Activated CD8-positive, alpha-beta memory T cell treated with anti-CD3 and anti-CD28 coated beads, Interleukin-2, amount 10 ng/mL, durations not matched to agents 7 days and 5 days (primary cell): ENCODE data around the gene PAIP2. TPM values are rescaled to one million over a fixed set of nuclear protein-coding genes. Genes with fewer than 3 reads are reported as not detected.
"Not testable (repeated sequence)": the region's sequence is repeated elsewhere in the genome, so short reads cannot be mapped to it uniquely, and the experiment has no call there.

Source experiments
- ATAC-seq: fragments of 150-1000 bp; cut with Tn5 transposase; one replicate; pipeline ENCODE4 v1.10.0; 2021; ENCODE audit warnings: moderate library complexity
- CTCF ChIA-PET: fragments of 350-600 bp; sonication (Branson Sonifier 250); formaldehyde crosslinking; loops from one replicate; lab custom pipeline; 2021; ENCODE audit warnings: antibody characterized with exemption; lab: Charles Lee
- DNase-seq: peaks from one replicate; pipeline ENCODE4 v3.0.0-alpha.2; 2020
- H3K27ac Mint-ChIP-seq: one replicate; pipeline ENCODE4 v1.8.0; 2021; ENCODE audit warnings: mild to moderate bottlenecking, mixed read lengths
- H3K27me3 Mint-ChIP-seq: one replicate; pipeline ENCODE4 v1.8.0; 2021; ENCODE audit warnings: mixed read lengths
- H3K36me3 Mint-ChIP-seq: one replicate; pipeline ENCODE4 v1.8.0; 2021; ENCODE audit warnings: mild to moderate bottlenecking, mixed read lengths
- H3K4me1 Mint-ChIP-seq: one replicate; pipeline ENCODE4 v1.8.0; 2021; ENCODE audit warnings: mixed read lengths
- H3K4me3 Mint-ChIP-seq: one replicate; pipeline ENCODE4 v1.8.0; 2021; ENCODE audit warnings: mild to moderate bottlenecking, moderate library complexity, mixed read lengths
- H3K9me3 Mint-ChIP-seq: one replicate; pipeline ENCODE4 v1.8.0; 2022; ENCODE audit warnings: low read depth, mixed read lengths
- total RNA-seq, 2 experiments: library from RNA; stranded (reverse); gene quantifications; one replicate each; pipeline ENCODE4 v1.2.3, GENCODE V29; 2021

PAIP2 gene
- total RNA-seq, 2 experiments from 2014 or later: 83.4 to 112 TPM

DNA sequence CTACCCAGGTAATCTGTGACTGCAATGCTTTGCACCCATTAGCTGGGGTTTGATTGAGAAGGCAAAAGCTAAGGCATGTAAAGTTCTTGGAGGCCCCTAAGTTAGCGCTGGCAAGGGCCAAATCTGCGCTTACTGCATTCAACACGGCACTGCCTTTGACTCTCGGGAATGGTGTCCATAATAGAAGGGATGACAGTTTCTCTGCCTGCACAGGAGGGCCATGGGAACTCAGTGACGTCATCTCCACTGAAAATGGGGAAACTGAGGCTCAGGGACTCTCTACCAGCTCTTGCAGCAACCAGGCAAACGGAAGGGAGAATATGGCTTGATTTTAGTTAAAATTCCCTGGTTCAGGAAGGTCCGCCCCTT lies 61.7 kb downstream of the PAIP2 start:
- H3K36me3 Mint-ChIP-seq: peaks cover 6% of the 10 kb centered on the region
- peaks cover 47% of the 10 kb centered on the region for H3K4me1 Mint-ChIP-seq
- CTCF ChIA-PET: interaction anchor here (0.7 to 4.2 kb wide), 17 partner anchors 8 to 828 kb away, joined by 3 to 32 read pairs (median 5); partner anchors contain the start of genes HSPA9, MZB1, PROB1 and STING1
- H3K27me3 Mint-ChIP-seq: no peaks in the 10 kb centered on the region
- H3K27ac Mint-ChIP-seq: peak overlapping the region; percentile 99
- H3K4me3 Mint-ChIP-seq: peak overlapping the region; percentile 92
- ATAC-seq: no peak
- H3K9me3 Mint-ChIP-seq: no peaks in the 10 kb centered on the region
- DNase-seq: no peak

DNA sequence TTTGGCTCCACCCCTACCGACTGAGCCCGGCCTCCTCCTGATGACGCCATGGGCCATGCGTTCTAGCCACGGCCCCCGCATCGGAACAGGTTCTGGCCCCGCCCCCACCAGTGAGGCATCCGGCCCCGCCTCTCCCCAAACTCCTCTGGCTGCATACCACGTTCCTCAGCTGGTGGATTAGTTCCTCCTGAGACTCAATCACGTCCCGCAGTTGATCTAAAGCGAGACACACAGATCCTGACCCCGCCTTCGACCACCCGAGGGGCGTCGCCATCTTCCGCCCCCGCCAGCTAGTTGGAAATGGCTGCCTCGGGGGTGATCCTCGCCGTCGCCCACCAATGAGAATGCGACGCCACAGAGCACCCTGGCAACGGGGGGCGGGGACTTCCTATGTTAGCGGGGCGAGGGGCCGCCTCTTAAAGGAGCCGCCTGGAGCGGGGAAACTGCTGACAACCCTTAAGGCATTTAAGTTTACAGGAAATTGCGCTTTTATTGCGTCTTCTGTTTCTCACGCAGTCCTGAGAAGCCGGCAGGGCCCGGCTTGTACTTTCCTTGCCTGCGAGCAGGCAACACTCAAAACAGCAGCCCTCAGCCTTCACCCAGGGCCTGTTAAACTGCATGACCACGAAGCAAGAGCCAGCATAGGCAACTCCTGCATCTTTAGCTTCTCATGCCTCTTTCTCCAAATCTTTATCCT lies 62.3 kb downstream of the PAIP2 start, which contains the start of gene SPATA24:
TSS of gene SPATA24 (minus strand) at position 303 of the 697 bp plus-strand sequence. CDS start at position 274, 29 bp downstream.
- H3K4me1 Mint-ChIP-seq: peaks cover 45% of the 10 kb centered on the region
- no peaks in the 10 kb centered on the region for H3K9me3 Mint-ChIP-seq
- H3K36me3 Mint-ChIP-seq: peaks cover 6% of the 10 kb centered on the region
- CTCF ChIA-PET: interaction anchor here (0.6 to 4.2 kb wide), 18 partner anchors 8 to 828 kb away, joined by 3 to 32 read pairs (median 4); partner anchors contain the start of genes HSPA9, MZB1, PAIP2 and PROB1
- peak within 1 kb of the TSS; percentile 92 for H3K4me3 Mint-ChIP-seq
- DNase-seq (peak; percentile 99), ATAC-seq (peak; percentile 95)
- peak within 1 kb of the TSS; percentile 99 for H3K27ac Mint-ChIP-seq
- no peaks in the 10 kb centered on the region for H3K27me3 Mint-ChIP-seq

DNA sequence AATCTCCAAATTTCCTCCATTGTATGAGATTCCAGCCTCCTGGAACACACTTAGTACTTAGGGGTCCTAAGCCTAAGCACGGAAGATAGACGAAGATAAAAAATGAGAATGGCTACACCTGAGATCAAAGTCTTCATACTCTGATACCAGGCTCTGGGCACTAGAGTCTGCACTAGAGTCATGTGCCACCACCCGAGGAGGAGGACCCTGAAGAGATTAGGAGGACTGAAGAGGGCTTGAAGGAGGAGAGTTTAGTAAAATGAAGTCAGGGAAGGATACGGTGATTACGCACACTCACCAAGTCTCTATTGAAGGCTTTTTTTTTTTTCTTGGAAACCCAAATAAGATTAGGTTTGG lies 62.8 kb downstream of the PAIP2 start:
- CTCF ChIA-PET: interaction anchor here (0.6 to 4.2 kb wide), 12 partner anchors 9 to 829 kb away, joined by 3 to 32 read pairs (median 4); partner anchors contain the start of genes HSPA9, MZB1, PAIP2 and PROB1
- peaks cover 40% of the 10 kb centered on the region for H3K4me1 Mint-ChIP-seq
- no peaks in the 10 kb centered on the region for H3K27me3 Mint-ChIP-seq
- DNase-seq: no peak
- H3K27ac Mint-ChIP-seq: peak overlapping the region; percentile 99
- H3K4me3 Mint-ChIP-seq: peak overlapping the region; percentile 92
- peak; percentile 1 for ATAC-seq
- H3K9me3 Mint-ChIP-seq: no peaks in the 10 kb centered on the region
- H3K36me3 Mint-ChIP-seq: peaks cover 3% of the 10 kb centered on the region

DNA sequence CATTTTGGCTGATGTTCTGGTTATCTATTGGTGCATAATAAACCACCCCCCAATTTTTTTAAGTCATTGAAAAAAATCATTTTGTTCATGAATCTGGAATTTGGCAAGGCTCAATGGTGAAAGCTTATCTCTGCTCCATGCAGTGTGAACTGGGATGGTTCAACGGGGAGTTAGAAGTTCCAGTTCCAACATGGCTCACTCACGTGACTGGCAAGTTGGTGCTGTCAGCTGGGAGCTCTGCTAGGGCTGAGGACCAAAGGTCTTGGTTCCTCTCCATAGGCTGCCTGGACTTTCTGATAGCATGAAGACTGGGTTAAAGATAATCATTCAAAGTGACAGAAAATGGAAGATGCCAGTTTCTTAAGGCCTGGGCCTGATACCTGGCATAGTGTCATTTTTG lies 65.3 kb downstream of the PAIP2 start:
- CTCF ChIA-PET: interaction anchor here (0.6 to 3.7 kb wide), 6 partner anchors 11 to 106 kb away, joined by 3 to 13 read pairs (median 3); partner anchors contain the start of gene PAIP2
- Mint-ChIP-seq H3K36me3 (peaks cover 5% of the 10 kb centered on the region), H3K9me3 (no peaks in the 10 kb centered on the region), H3K27ac (no peak overlapping the region), H3K4me3 (no peak overlapping the region), H3K4me1 (peaks cover 35% of the 10 kb centered on the region), H3K27me3 (no peaks in the 10 kb centered on the region)
- no peak for ATAC-seq
- no peak for DNase-seq

DNA sequence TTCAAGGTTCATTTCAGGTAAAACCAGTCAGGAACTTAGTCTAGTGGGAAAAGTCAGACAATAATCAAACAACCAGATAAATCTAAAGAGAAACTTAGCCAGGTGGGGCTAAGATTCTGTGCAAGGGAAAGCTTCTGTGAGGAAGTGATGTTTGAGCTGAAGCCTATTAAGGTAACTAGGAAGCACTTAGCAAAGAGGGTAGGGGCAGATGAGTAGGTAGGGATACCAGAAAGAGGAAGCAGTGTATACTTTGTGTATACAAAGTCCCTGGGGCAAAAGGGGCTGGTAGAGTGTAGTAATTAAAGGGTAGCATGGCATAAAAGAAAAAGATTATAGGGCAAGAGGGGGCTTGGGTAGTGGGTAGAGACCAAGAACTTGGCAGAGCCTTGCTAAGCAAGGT lies 65.9 kb downstream of the PAIP2 start:
- no peak for ATAC-seq
- Mint-ChIP-seq H3K4me3 (no peak overlapping the region), H3K9me3 (no peaks in the 10 kb centered on the region), H3K36me3 (peaks cover 5% of the 10 kb centered on the region), H3K27me3 (no peaks in the 10 kb centered on the region), H3K27ac (peak overlapping the region; percentile 39), H3K4me1 (peaks cover 34% of the 10 kb centered on the region)
- CTCF ChIA-PET: interaction anchor here (1.1 to 3.7 kb wide), 4 partner anchors 15 to 106 kb away, joined by 3 to 13 read pairs (median 8); partner anchors contain the start of gene PAIP2
- no peak for DNase-seq

DNA sequence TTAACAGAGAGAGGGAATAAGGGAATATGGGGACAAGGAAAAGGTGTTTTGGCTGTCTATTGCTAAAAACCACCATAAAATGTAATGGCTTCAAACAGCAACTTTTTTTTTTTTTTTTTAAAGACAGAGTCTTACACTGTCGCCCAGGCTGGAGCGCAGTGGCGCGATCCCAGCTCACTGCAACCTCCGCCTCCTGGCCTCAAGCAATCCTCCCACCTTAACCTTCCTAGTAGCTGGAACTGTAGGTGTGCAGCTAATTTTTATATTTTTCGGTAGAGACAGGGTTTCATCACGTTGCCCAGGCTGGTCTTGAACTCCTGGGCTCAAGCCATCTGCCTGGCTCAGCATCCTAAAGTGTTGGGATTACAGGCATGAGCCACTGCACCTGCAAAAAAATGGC lies 66.5 kb downstream of the PAIP2 start:
- ATAC-seq: no peak

DNA sequence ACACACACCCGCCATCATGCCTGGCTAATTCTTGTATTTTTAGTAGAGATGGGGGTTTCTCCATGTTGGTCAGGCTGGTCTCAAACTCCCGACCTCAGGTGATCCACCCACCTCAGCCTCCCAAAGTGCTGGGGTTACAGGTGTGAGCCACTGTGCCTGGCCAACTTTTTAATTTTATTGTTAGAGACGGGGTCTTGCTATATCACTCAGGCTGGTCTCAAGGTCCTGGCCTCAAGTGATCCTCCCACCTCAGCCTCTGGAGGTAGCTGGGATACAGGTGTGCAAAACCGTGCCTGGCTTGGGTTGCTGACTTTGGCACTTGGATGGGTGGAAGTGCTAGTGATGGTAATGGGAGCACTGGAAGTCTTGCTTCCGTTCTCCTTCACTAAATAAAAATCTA lies 67.5 kb downstream of the PAIP2 start:
- DNase-seq, ATAC-seq, H3K27me3 Mint-ChIP-seq, H3K9me3 Mint-ChIP-seq, H3K4me3 Mint-ChIP-seq, H3K27ac Mint-ChIP-seq: not testable (repeated sequence)
- CTCF ChIA-PET: interaction anchor here (0.5 to 3.9 kb wide), 4 partner anchors 11 to 133 kb away, joined by 3 to 15 read pairs (median 3); no protein-coding TSS in a partner anchor
- Mint-ChIP-seq H3K4me1 (peaks cover 38% of the 10 kb centered on the region), H3K36me3 (peaks cover 12% of the 10 kb centered on the region)

More for the DNA sequence above, 66.5 kb downstream of the PAIP2 start:
- no peak for DNase-seq
- no peak overlapping the region for H3K4me3 Mint-ChIP-seq
- CTCF ChIA-PET: interaction anchor here (0.9 to 3.9 kb wide), 4 partner anchors 12 to 132 kb away, joined by 3 to 15 read pairs (median 12); no protein-coding TSS in a partner anchor
- no peak overlapping the region for H3K27ac Mint-ChIP-seq
- peaks cover 5% of the 10 kb centered on the region for H3K36me3 Mint-ChIP-seq
- no peaks in the 10 kb centered on the region for H3K9me3 Mint-ChIP-seq
- peaks cover 34% of the 10 kb centered on the region for H3K4me1 Mint-ChIP-seq
- no peaks in the 10 kb centered on the region for H3K27me3 Mint-ChIP-seq

DNA sequence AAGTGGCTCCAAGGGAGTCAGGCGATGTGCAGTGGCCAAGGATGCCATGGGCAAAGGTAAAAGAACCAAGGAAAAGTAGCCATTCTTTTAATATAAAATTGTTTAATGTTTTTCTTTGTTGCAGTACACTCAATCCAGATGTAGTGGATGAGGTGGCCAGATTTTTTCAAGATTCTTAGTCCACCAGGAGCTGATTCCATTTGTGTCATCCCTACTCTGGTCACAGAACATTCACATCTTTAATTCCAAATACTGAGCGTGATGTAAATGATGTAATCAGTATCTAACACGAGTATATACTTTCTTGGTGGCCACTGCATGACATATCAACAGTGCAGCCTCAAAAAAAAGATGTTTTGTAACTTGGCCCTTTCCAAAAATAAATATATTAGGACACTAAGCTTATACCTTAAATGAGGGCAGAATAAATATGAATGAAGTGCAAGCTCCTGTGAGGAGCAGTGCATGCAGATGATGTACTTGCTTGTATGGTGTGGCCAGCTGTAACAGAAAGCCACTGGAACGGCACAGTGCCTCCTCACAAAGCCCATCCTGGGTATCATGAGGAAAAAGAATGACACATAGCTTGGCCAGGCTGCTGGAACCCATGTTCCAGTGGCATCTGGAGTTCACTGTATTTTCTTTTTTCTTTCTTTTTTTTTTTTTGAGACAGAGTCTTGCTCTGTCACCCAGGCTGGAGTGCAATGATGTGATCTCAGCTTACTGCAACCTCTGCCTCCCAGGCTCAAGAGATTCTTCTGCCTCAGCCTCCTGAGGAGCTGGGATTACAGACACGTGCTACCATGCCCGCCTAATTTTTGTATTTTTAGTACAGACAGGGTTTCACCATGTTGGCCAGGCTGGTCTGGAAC lies 68.7 kb downstream of the PAIP2 start:
- DNase-seq (no peak), ATAC-seq (no peak)
- Mint-ChIP-seq H3K4me1 (peaks cover 40% of the 10 kb centered on the region), H3K4me3 (no peak overlapping the region), H3K9me3 (no peaks in the 10 kb centered on the region), H3K36me3 (peaks cover 12% of the 10 kb centered on the region), H3K27me3 (no peaks in the 10 kb centered on the region), H3K27ac (no peak overlapping the region)
- CTCF ChIA-PET: interaction anchor here (0.7 to 3.9 kb wide), 8 partner anchors 8 to 104 kb away, joined by 3 to 15 read pairs (median 4); no protein-coding TSS in a partner anchor

DNA sequence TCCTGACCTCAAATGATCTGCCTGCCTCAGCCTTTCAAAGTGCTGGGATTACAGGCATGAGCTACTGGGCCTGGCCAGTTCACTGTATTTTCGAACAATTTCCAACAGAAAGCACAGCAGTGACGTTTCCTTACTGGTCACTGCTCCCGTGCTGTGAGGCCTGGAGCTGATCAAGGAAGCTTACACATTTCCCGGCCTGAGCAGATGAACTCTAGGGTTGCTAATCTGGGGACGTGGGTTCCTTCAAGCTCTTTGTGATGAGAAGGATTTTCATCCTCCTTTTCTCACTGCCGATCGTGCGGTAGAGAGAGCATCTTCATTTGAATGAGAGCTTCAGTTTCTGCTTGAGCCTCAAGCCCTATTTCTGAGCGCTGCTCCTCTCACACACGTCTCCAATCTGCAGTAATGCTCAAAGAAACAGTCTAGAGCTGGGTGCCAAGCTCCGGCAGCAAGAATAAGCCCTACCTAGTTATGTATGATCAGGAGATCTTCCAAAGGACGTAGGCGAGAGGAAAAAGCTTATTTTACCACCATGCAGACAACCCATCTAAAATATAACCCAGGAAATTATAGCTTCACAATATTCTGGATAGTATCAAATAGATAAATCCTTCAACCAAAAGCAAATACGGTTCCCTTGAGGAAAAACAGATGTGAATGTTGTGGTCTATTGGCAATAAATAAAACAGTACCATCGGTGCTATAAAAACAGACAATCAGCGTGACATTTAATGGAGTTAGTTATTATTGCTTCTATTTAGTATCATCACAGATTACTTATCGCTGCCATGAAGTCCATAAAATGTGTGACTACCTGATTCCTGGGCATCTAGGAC lies 69.6 kb downstream of the PAIP2 start:
- peaks cover 12% of the 10 kb centered on the region for H3K36me3 Mint-ChIP-seq
- no peak overlapping the region for H3K27ac Mint-ChIP-seq
- DNase-seq: no peak
- CTCF ChIA-PET: interaction anchor here (1.2 to 3.9 kb wide), 6 partner anchors 8 to 102 kb away, joined by 3 to 15 read pairs (median 6); no protein-coding TSS in a partner anchor
- no peaks in the 10 kb centered on the region for H3K9me3 Mint-ChIP-seq
- no peak overlapping the region for H3K4me3 Mint-ChIP-seq
- no peak for ATAC-seq
- peaks cover 49% of the 10 kb centered on the region for H3K4me1 Mint-ChIP-seq
- H3K27me3 Mint-ChIP-seq: no peaks in the 10 kb centered on the region

DNA sequence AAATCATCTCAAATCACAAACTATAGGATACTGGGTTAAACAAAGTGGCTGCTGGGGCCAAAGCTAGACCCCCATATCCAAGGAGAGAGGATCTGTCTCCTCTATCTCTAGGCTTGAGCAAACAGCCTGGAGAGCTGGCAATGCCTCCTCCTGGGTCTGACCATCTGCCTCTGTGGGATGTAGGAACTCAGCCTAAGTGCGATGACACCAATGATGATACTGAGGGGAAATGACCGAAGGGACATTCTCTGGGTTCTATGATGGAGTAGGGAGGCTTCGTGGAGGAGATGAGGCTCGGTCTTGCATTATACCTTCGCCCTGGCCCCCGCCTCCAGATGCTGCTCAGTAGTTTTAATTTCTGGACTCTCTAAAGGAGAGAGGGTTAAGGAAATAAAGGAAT lies 71.5 kb downstream of the PAIP2 start:
- Mint-ChIP-seq H3K27ac (no peak overlapping the region), H3K36me3 (peaks cover 12% of the 10 kb centered on the region), H3K4me3 (no peak overlapping the region), H3K27me3 (no peaks in the 10 kb centered on the region), H3K9me3 (no peaks in the 10 kb centered on the region), H3K4me1 (peaks cover 55% of the 10 kb centered on the region)
- DNase-seq (no peak), ATAC-seq (no peak)
- CTCF ChIA-PET: interaction anchor here (1.4 kb wide), 1 partner anchor 9 kb away, joined by 3 read pairs; no protein-coding TSS in a partner anchor

DNA sequence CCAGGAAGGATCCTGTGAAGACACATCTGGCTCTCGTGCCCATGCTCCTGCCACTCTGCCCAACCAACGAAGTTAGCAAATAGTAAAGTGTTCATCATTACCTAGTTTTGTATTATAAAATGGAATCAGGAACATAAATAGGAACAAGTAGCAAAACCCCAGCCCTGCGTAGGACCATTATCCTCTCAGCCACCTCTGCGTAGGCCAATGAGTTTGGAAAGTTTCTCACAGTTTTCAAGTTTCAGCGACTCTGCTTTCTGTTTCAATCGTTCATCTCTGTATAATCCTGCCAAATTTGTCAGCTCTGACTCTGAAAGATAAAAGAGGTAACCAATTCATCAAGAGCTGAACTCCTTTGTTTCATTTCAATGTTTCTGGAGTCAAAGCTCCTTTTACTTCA lies 72.3 kb downstream of the PAIP2 start:
- H3K27me3 Mint-ChIP-seq: no peaks in the 10 kb centered on the region
- peaks cover 17% of the 10 kb centered on the region for H3K36me3 Mint-ChIP-seq

DNA sequence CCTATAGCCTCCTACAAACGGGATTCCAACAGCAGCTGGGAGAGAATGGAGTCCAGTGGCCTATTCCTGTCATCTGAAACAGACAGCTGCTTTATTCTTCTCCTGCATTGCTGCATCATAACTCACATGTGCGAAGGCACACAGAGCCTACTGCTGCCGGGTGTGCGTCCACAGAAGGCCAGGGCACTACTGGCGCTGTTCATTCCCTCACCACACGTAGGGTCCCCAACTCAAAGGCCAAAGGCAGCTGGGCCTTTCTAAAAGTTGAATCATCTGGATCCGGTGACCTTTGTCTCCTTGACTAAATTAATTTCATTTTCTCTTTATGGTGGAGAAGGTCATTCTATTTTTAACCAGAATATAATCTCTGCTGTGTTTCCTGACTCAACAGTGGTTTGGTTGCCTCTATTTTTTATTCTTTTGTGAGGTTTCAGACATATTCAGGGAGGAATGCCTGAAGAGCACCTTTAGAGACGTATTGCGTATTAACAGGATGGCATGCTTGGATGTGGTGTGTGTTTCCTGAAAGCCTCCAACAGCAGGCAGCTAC lies 73.0 kb downstream of the PAIP2 start:
- H3K4me1 Mint-ChIP-seq: peaks cover 61% of the 10 kb centered on the region
- no peak for ATAC-seq
- H3K4me3 Mint-ChIP-seq: peak overlapping the region; percentile 24
- H3K27ac Mint-ChIP-seq: peak overlapping the region; percentile 89
- no peaks in the 10 kb centered on the region for H3K27me3 Mint-ChIP-seq
- no peaks in the 10 kb centered on the region for H3K9me3 Mint-ChIP-seq
- CTCF ChIA-PET: interaction anchor here (0.6 to 3.5 kb wide), 9 partner anchors 8 to 219 kb away, joined by 3 to 23 read pairs (median 4); partner anchors contain the start of genes DNAJC18 and SPATA24
- H3K36me3 Mint-ChIP-seq: peaks cover 17% of the 10 kb centered on the region
- no peak for DNase-seq

More for the DNA sequence above, 72.3 kb downstream of the PAIP2 start:
- Mint-ChIP-seq H3K4me3 (peak overlapping the region; percentile 24), H3K9me3 (no peaks in the 10 kb centered on the region), H3K4me1 (peaks cover 63% of the 10 kb centered on the region), H3K27ac (peak overlapping the region; percentile 89)
- DNase-seq (no peak), ATAC-seq (no peak)
- CTCF ChIA-PET: interaction anchor here (0.6 to 3.5 kb wide), 7 partner anchors 8 to 220 kb away, joined by 3 to 23 read pairs (median 4); partner anchors contain the start of gene SPATA24
